GM12891 (cell line): ENCODE results near the gene HSP90AB1.

ENCODE experiments used
- POLR2A ChIP-seq: IDR thresholded peaks from 2 replicates; pipeline ENCODE4 v1.6.1; 2011; ENCODE audit warnings: low read depth, low read length, control low read depth
- POLR2AphosphoS5 ChIP-seq: IDR thresholded peaks from 2 replicates; pipeline ENCODE4 v1.6.1; 2011; ENCODE audit warnings: low read depth, low read length, control low read depth
- POU2F2 ChIP-seq: IDR thresholded peaks from 2 replicates; pipeline ENCODE4 v1.6.1; 2011; ENCODE audit warnings: low read depth, mild to moderate bottlenecking, control low read depth, low read length, moderate library complexity

DNA sequence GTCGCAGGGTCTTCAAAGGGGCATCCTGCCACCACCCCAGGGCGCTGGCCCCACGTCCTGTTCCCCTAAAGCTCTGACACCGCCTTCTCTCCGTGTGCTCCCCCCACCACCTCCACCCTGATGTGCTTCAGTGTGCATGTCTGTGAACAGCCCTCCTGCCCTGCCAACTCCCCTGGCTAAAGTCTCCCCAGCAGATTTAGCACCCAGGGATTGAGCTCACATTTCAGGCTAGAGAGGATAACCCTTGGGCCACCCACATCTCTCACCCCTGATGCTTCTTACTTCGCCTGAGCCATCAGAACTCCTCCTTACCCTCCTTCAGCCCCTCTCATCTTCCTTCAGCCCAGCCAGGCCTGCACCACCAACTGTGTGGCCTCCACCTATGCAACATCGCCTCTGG is 30.9 kb downstream of the HSP90AB1 start:
- no peak for TF ChIP-seq POLR2A
- no peak for TF ChIP-seq POLR2AphosphoS5
- no peak for TF ChIP-seq POU2F2
